B cell (primary cell): Measurements from ENCODE around the gene CPNE5.

Experiments
- EZH2 ChIP-seq: IDR thresholded peaks from 2 replicates; pipeline ENCODE4 v1.6.1; 2012; ENCODE audit warnings: borderline replicate concordance, low read depth, mild to moderate bottlenecking, moderate library complexity, low read length; ENCODE audit not compliant: insufficient read depth, poor library complexity, severe bottlenecking
- TF ChIP-seq, protein P1 (sequence below): fragments of 200-600 bp; IDR thresholded peaks from one replicate; pipeline ENCODE4 v1.8.0; 2022; ENCODE audit warnings: antibody characterized with exemption, mild to moderate bottlenecking

DNA sequence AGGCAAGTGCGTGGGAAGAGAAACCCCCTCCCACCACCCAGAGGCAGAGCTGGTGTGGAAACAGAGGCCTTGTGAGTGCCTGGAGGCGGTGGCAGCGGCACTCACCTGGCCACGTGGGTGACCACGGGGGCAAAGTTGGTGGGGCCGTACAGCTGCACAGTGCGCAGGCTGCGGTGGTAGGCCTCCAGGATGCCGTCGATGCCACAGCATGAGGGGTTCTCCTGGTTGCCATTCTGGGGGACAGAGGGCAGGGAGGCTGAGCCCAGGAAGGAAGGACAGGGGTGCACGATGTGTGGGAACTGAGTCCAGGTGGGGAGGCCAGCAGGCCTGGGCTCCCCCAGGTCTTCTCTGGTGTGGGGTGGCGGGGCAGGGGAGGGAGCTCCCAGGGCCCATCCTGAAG lies 94.0 kb downstream of the CPNE5 start:
- TF ChIP-seq, protein P1, sequence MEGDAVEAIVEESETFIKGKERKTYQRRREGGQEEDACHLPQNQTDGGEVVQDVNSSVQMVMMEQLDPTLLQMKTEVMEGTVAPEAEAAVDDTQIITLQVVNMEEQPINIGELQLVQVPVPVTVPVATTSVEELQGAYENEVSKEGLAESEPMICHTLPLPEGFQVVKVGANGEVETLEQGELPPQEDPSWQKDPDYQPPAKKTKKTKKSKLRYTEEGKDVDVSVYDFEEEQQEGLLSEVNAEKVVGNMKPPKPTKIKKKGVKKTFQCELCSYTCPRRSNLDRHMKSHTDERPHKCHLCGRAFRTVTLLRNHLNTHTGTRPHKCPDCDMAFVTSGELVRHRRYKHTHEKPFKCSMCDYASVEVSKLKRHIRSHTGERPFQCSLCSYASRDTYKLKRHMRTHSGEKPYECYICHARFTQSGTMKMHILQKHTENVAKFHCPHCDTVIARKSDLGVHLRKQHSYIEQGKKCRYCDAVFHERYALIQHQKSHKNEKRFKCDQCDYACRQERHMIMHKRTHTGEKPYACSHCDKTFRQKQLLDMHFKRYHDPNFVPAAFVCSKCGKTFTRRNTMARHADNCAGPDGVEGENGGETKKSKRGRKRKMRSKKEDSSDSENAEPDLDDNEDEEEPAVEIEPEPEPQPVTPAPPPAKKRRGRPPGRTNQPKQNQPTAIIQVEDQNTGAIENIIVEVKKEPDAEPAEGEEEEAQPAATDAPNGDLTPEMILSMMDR: no peak
- TF ChIP-seq EZH2: no peak
